H1 (cell line): ENCODE data around the gene PAWR. TPM values are rescaled to one million over a fixed set of nuclear protein-coding genes. Genes with fewer than 3 reads are reported as not detected.
A peak's percentile ranks its signal among the peaks of the same experiment; 100 is the strongest.

Experiments
- CTCF ChIA-PET: fragments of 300-600 bp; sonication (Branson Sonifier 250); formaldehyde crosslinking; loops from one replicate; lab custom pipeline; 2021; ENCODE audit not compliant: partially characterized antibody; lab: Charles Lee
- POLR2A ChIA-PET: fragments of 300-600 bp; sonication (Branson Sonifier 250); formaldehyde crosslinking; loops from one replicate; lab custom pipeline; 2021; ENCODE audit warnings: inconsistent platforms; ENCODE audit not compliant: partially characterized antibody; lab: Charles Lee
- DNase-seq, 2 experiments: peaks; one replicate each; pipeline versions ENCODE4 v3.0.0 to v3.0.0-alpha.2; 2010 to 2022; ENCODE audit warnings: low spot score in 2 of 2, low read depth in 1 of 2, mixed read lengths in 1 of 2
- FAIRE-seq: peaks from 2 replicates; lab custom pipeline; 2011; peaks lifted over from hg19 to GRCh38; lab: Jason Lieb, UNC
- H2AFZ ChIP-seq: 2 replicates; pipeline ENCODE4 v1.8.1; 2012; ENCODE audit warnings: low read length, inconsistent platforms
- H2AK5ac ChIP-seq: 2 replicates; pipeline ENCODE4 v1.6.1; 2013; ENCODE audit warnings: low read depth, low read length
- H2BK120ac ChIP-seq: replicated peaks from 2 replicates; pipeline ENCODE3; 2013; ENCODE audit warnings: low read depth, low read length, inconsistent platforms
- H2BK12ac ChIP-seq: 2 replicates; pipeline ENCODE4 v1.6.1; 2013; ENCODE audit warnings: low read depth, low read length
- H2BK15ac ChIP-seq: 2 replicates; pipeline ENCODE4 v1.6.1; 2013; ENCODE audit warnings: low read length
- H2BK20ac ChIP-seq: 2 replicates; pipeline ENCODE4 v1.6.1; 2013; ENCODE audit warnings: low read length
- H2BK5ac ChIP-seq: 2 replicates; pipeline ENCODE4 v1.6.1; 2013; ENCODE audit warnings: low read depth, low read length
- H3K14ac ChIP-seq: 2 replicates; pipeline ENCODE4 v1.6.1; 2013; ENCODE audit warnings: inconsistent platforms; ENCODE audit not compliant: insufficient read length
- H3K18ac ChIP-seq: 2 replicates; pipeline ENCODE4 v1.6.1; 2013; ENCODE audit warnings: low read length; ENCODE audit errors: extremely low read depth
- H3K23ac ChIP-seq: 2 replicates; pipeline ENCODE4 v1.6.1; 2013; ENCODE audit warnings: inconsistent platforms; ENCODE audit not compliant: insufficient read length
- H3K23me2 ChIP-seq: 2 replicates; pipeline ENCODE4 v1.6.1; 2013; ENCODE audit warnings: low read depth, low read length
- H3K27ac ChIP-seq: 2 replicates; pipeline ENCODE4 v1.6.1; 2011; ENCODE audit warnings: low read depth, low read length, inconsistent platforms
- H3K27me3 ChIP-seq, 4 experiments: replicated peaks in 1 of 4; 1 replicate in 1 of 4; 2 replicates in 3 of 4; pipeline versions ENCODE4 v1.6.1 to v1.8.1; 2011 to 2013; ENCODE audit warnings: low read length in 3 of 4, mild to moderate bottlenecking in 3 of 4, inconsistent platforms in 2 of 4, mixed read lengths in 2 of 4, moderate library complexity in 1 of 4; ENCODE audit not compliant: control insufficient read depth in 3 of 4, insufficient read depth in 3 of 4; ENCODE audit errors: extremely low read depth in 1 of 4
- H3K36me3 ChIP-seq, 4 experiments: 2 replicates each; pipeline versions ENCODE4 v1.6.1 to v1.8.1; 2011 to 2013; ENCODE audit warnings: mild to moderate bottlenecking in 4 of 4, low read length in 3 of 4, moderate library complexity in 2 of 4, control low read depth in 1 of 4, inconsistent platforms in 1 of 4; ENCODE audit not compliant: insufficient read depth in 4 of 4, control insufficient read depth in 2 of 4
- H3K4ac ChIP-seq: replicated peaks from 2 replicates; pipeline ENCODE3; 2013; ENCODE audit warnings: low read length, low read depth, mixed read lengths, inconsistent platforms; ENCODE audit not compliant: insufficient read length
- H3K4me1 ChIP-seq, 4 experiments: replicated peaks in 1 of 4; 1 replicate in 1 of 4; 2 replicates in 3 of 4; pipeline versions ENCODE4 v1.6.1 to v1.8.1; 2011 to 2013; ENCODE audit warnings: low read length in 3 of 4, inconsistent platforms in 2 of 4, mixed read lengths in 1 of 4; ENCODE audit not compliant: insufficient read depth in 4 of 4, control insufficient read depth in 3 of 4
- H3K4me2 ChIP-seq, 2 experiments: 2 replicates each; pipeline versions ENCODE4 v1.6.1 to v1.8.1; 2011 to 2013; ENCODE audit warnings: low read depth in 2 of 2, low read length in 2 of 2, control low read depth in 1 of 2, inconsistent platforms in 1 of 2, mild to moderate bottlenecking in 1 of 2; ENCODE audit not compliant: insufficient read depth in 1 of 2
- H3K4me3 ChIP-seq, 4 experiments: fragments of 200-600, 300-600 bp in 1 of 4; sonication (generic), shearing (Covaris generic), sonication (Bioruptor Twin) in 1 of 4; 2 replicates each; pipeline versions ENCODE4 v1.5.1 to v1.8.1; 2011 to 2016; ENCODE audit warnings: low read length in 4 of 4, low read depth in 3 of 4, control low read depth in 2 of 4, inconsistent platforms in 2 of 4, mild to moderate bottlenecking in 2 of 4, mixed read lengths in 1 of 4, moderate library complexity in 1 of 4; ENCODE audit not compliant: insufficient read depth in 2 of 4; ENCODE audit errors: extremely low read depth in 1 of 4
- H3K56ac ChIP-seq: replicated peaks from 2 replicates; pipeline ENCODE3; 2013; ENCODE audit warnings: low read depth, mild to moderate bottlenecking, mixed read lengths, low read length, inconsistent platforms; ENCODE audit not compliant: insufficient read length
- H3K79me1 ChIP-seq: 2 replicates; pipeline ENCODE4 v1.6.1; 2013; ENCODE audit warnings: low read depth, low read length, control low read depth
- H3K79me2 ChIP-seq, 2 experiments: 2 replicates each; pipeline versions ENCODE4 v1.6.1 to v1.8.1; 2012 to 2013; ENCODE audit warnings: low read length in 2 of 2, mild to moderate bottlenecking in 2 of 2, inconsistent platforms in 1 of 2; ENCODE audit not compliant: insufficient read depth in 2 of 2, control insufficient read depth in 1 of 2
- H3K9ac ChIP-seq, 4 experiments: replicated peaks in 1 of 4; 1 replicate in 1 of 4; 2 replicates in 3 of 4; pipeline versions ENCODE4 v1.6.1 to v1.8.1; 2011 to 2013; ENCODE audit warnings: low read depth in 3 of 4, low read length in 3 of 4, control low read depth in 2 of 4, mild to moderate bottlenecking in 2 of 4, moderate library complexity in 2 of 4, inconsistent platforms in 1 of 4; ENCODE audit errors: extremely low read depth in 1 of 4
- H3K9me3 ChIP-seq, 2 experiments: 2 replicates each; pipeline versions ENCODE4 v1.6.1 to v1.8.1; 2012 to 2013; ENCODE audit warnings: mild to moderate bottlenecking in 2 of 2, moderate library complexity in 2 of 2, control low read depth in 1 of 2, inconsistent platforms in 1 of 2, low read depth in 1 of 2, low read length in 1 of 2, mixed read lengths in 1 of 2; ENCODE audit not compliant: insufficient read depth in 2 of 2
- H4K20me1 ChIP-seq, 2 experiments: replicated peaks in 1 of 2; 2 replicates each; pipeline versions ENCODE3 to v1.8.1; 2011 to 2013; ENCODE audit warnings: inconsistent platforms in 2 of 2, low read length in 2 of 2, mild to moderate bottlenecking in 1 of 2; ENCODE audit not compliant: insufficient read depth in 2 of 2, control insufficient read depth in 1 of 2
- H4K5ac ChIP-seq: 2 replicates; pipeline ENCODE4 v1.6.1; 2013; ENCODE audit warnings: low read length, low read depth, mixed read lengths, inconsistent platforms; ENCODE audit not compliant: insufficient read length
- H4K8ac ChIP-seq: 2 replicates; pipeline ENCODE4 v1.8.0; 2013; ENCODE audit warnings: mild to moderate bottlenecking, moderate library complexity, low read length, inconsistent platforms; ENCODE audit not compliant: insufficient read depth; ENCODE audit errors: extremely low read depth
- H4K91ac ChIP-seq: replicated peaks from 2 replicates; pipeline ENCODE3; 2013; ENCODE audit warnings: low read length, mixed read lengths, inconsistent platforms; ENCODE audit not compliant: insufficient read length
- SIX5 ChIP-seq: IDR thresholded peaks from 2 replicates; pipeline ENCODE4 v1.6.1; 2011; ENCODE audit warnings: mild to moderate bottlenecking, low read depth, low read length
- WGBS, 2 experiments: shearing (Covaris generic) in 1 of 2; methylation state at CpG; one replicate each; pipeline versions ENCODE4 v1.1.6 to v1.1.7; 2013 to 2015; ENCODE audit warnings: low lambda C conversion rate in 2 of 2, mixed read lengths in 2 of 2, inconsistent platforms in 1 of 2, low coverage in 1 of 2, missing lambda C conversion rate in 1 of 2; ENCODE audit not compliant: insufficient replicate concordance in 2 of 2, insufficient coverage in 1 of 2, insufficient read length in 1 of 2; ENCODE audit errors: extremely low coverage in 1 of 2, missing lambda C conversion rate in 1 of 2; 5-methylcytosine and 5-hydroxymethylcytosine counted together
- polyA plus RNA-seq, 7 experiments: library from polyadenylated mRNA; depleted of rRNA in 3 of 7; stranded (reverse) in 5 of 7; unstranded in 2 of 7; fragments of >200 nt in 5 of 7; fragments of 200-250 nt in 2 of 7; gene quantifications; 1 replicate in 5 of 7; 2 replicates in 1 of 7; 4 replicates in 1 of 7; pipeline versions ENCODE4 v1.2.1 to v1.2.3, GENCODE V29; 2011 to 2013; ENCODE audit warnings: missing spikeins in 2 of 7, mixed read lengths in 2 of 7
- total RNA-seq: library from RNA; stranded (reverse); fragmentation: NEBNext Ultra II Directional; extraction: Animal tissue kit (Norgen Biotek cat#: 25700); gene quantifications from 2 replicates; pipeline ENCODE4 v1.2.1, GENCODE V29; 2021

The PAWR gene
- total and polyA plus RNA-seq, 2 of the 8 experiments (the other 6 are each of a cell fraction or from before 2014, with no cell fraction given) = 28.3 to 327 TPM

DNA sequence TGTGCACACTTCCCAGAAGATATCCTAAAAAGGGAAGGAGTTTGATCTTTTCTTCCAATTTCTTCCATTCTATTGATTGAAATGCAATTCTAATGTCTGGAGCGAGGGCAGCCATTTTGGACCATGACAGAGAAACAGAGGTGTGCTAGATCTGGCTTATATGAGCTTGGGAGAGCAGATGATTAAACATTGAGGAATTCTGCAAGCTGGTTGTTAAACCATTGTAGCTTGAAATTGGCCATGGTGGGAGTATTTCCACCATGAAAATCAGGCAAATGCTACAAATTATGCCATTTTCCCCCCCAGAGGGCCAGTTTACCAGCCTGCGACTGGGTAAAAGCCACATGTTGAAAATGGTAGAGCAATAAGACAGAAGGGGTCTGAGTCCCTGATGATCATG is 155.0 kb downstream of the PAWR start:
- CTCF ChIA-PET = no interaction called here
- 95% methylated on average over 2 of the region's 2 CpGs; no CpG with 5 or more reads in 1 of the 2 experiments for WGBS, 2 experiments
- H3K23me2 ChIP-seq = no peaks in the 10 kb centered on the region
- DNase-seq = no peak
- H2BK12ac ChIP-seq = no peak overlapping the region; the same call in 1 of the 2 replicates
- no peak overlapping the region for H4K91ac ChIP-seq
- no peak for TF ChIP-seq SIX5
- POLR2A ChIA-PET = no interaction called here
- H3K79me2 ChIP-seq = no peaks in the 10 kb centered on the region
- no peak overlapping the region for H3K4me2 ChIP-seq
- no peaks in the 10 kb centered on the region; a peak in 1 of 4 replicates for H3K9me3 ChIP-seq
- no peak overlapping the region for H3K18ac ChIP-seq
- H2BK20ac ChIP-seq = peak overlapping the region; percentile 62; the same call in 1 of the 2 replicates
- no peak overlapping the region for H2BK15ac ChIP-seq
- H3K4me1 ChIP-seq = no peaks in the 10 kb centered on the region; a peak in 1 of 7 replicates
- no peak overlapping the region for H2BK5ac ChIP-seq
- H3K23ac ChIP-seq = no peak overlapping the region
- H3K56ac ChIP-seq = no peak overlapping the region
- H3K27me3 ChIP-seq = no peaks in the 10 kb centered on the region
- H4K8ac ChIP-seq = no peak overlapping the region
- no peak overlapping the region for H2BK120ac ChIP-seq
- no peak overlapping the region for H3K14ac ChIP-seq
- H2AK5ac ChIP-seq = no peak overlapping the region
- H3K9ac ChIP-seq = no peak overlapping the region
- no peaks in the 10 kb centered on the region for H4K20me1 ChIP-seq
- no peak overlapping the region for H3K4me3 ChIP-seq
- no peaks in the 10 kb centered on the region for H3K79me1 ChIP-seq
- no peak for FAIRE-seq
- no peak overlapping the region for H2AFZ ChIP-seq
- no peak overlapping the region for H3K27ac ChIP-seq
- H3K4ac ChIP-seq = no peak overlapping the region
- H4K5ac ChIP-seq = no peak overlapping the region
- peaks cover 0 to 3% (median 0%) of the 10 kb centered on the region in 4 experiments; a peak in 1 of 8 replicates for H3K36me3 ChIP-seq

Other genes starting within 250 kb of the PAWR start
- 81.5 and 82.7 TPM in 2 replicates for gene PPP1R12A, start 244.1 kb upstream of the PAWR start, total RNA-seq
- gene PPP1R12A, start 244.1 kb upstream of the PAWR start, polyA plus RNA-seq (2011; rRNA removed) = 10.2 and 14.7 TPM in 2 replicates